NCI-H1092 (cell line): ENCODE results near the gene PDLIM5.

Experiments used
- DNase-seq: peaks from one replicate; lab custom pipeline; 2025; lab: John Stamatoyannopoulos, UW

The PDLIM5 gene

GRCh38 chr4:94561249-94562024 is 109.7 kb downstream of the PDLIM5 start:
- DNase-seq = no peak

DNA sequence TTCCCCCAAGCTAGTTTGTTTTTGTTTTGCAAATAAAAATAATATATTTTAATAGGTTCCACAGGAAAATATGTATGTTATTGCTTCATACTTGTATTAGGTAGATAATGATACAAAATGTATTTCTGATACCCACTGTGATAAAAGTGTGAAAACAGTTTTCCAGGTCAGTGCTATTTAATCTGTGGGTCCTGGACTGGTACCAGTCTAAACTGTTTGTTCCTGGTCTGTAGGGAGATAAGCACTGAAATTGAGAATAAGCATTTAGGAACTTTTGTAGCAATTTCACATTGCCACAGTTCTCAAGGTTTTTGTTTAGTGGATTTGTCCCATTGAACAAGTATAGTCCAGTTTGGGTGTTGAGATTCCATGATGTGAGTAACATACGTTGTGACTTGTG is 110.5 kb downstream of the PDLIM5 start:
- DNase-seq = no peak

DNA sequence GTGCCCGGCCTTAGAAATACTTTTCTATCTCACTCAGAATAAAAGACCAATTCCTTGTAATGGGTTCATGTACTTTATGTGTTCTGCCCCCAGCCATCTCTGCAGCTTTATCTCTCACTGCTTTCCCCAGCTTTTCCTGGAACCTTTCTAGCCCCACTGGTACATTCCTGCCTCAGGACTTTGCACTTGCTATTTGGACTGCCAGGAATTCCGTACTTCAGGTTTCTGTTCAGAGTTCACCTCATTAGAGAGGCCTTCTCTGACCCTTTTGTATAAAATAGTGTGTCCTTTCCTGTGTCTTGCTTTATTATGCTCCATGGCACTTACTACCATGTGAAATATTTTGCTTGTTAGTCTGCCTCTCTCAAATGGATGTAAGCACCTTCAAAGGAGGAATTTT is 112.5 kb downstream of the PDLIM5 start:
- DNase-seq = no peak

DNA sequence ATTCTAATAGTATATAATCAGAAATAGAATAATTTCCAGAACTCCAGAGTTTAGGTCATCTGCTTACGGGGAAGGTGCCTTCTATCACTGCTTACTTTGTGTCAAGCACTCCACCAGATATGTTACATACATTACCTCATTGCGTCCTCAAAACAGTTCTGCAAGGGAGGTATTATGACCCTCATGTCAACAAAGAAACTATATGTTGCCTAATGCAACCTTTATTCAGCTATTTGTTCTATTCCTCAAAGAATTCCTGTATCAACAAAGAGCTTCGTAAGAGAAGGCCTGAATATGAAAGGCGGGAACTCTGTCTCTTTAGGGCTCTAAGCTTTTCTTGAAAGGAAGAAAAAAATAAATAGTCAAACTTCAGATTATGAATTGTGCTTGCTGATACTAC is 114.7 kb downstream of the PDLIM5 start:
- no peak for DNase-seq

DNA sequence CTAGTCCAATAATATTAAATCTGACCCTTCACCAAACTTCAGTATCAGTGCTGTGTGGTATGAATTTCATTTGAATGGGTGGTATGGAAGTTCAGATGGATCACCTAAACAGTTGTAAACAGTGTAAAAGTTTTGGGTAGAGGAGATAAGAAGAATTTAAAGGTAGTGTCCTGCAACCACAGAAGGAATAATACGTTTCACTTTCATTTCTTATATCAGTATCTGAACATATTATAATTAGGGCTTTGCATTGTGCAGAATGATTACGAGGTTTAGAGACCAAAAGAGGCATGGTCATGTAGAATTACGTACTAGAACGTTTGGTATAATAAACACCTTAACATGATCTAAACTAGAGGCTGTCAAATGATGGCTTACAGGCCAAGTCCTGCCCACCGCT is 116.1 kb downstream of the PDLIM5 start:
- DNase-seq = no peak

GRCh38 chr4:94570558-94570957 is 118.8 kb downstream of the PDLIM5 start:
- DNase-seq = no peak

DNA sequence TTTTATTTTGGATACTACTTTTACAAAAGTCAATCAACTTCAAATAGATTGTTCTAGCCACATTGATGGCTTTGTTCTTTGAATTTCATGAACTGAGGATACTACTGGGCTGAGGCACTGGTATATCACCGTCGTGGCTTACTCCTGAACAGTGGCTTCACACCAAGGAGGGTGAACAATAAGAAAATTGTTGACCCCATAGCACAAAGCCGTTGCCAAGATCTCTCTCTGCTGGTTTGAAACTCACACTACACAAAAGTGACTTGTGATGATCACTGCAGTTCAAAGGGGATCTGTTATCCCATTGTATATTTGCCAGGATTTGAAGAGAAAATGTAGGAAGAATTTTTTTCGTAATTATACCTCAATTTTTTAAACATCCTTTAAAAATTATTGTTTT is 119.6 kb downstream of the PDLIM5 start:
- no peak for DNase-seq

DNA sequence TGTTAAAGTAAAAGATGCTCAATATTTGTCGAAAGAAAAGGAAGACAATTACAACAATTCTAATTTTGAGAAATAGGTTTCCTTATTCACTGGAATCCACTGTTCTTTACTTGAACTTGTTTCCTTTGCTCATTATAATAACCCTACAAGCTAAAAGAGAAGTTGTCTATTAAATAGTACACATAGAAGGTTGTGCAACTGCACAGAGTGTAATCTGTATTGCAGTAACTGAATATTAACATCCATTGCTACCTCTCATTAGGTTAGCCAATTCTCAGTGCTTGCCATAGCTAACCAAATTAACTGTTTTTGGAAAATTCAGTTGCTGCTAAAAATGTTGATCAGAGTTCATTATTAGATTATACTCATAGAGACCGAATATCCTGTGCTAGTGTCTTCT is 120.0 kb downstream of the PDLIM5 start:
- no peak for DNase-seq

GRCh38 chr4:94574050-94574449 is 122.3 kb downstream of the PDLIM5 start:
- DNase-seq = no peak

DNA sequence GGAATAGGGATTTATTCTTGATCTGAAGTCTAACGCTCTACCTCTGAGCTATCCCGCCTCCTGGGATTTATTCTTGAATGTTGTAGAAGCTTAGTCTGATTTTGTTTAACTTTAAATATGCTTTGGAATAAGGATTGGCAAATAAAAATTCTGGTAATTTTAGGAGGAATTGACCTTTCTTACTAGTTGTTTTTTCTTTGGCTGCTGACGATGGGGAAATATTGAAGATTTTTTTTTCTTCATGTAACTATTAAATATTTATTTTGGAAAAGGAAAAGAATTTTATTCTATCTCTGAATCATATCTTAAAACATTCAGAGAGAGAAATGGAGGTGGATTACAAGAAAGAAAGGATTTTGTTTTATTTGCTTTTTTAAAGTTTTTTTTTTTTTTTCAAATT is 122.9 kb downstream of the PDLIM5 start:
- DNase-seq = no peak

DNA sequence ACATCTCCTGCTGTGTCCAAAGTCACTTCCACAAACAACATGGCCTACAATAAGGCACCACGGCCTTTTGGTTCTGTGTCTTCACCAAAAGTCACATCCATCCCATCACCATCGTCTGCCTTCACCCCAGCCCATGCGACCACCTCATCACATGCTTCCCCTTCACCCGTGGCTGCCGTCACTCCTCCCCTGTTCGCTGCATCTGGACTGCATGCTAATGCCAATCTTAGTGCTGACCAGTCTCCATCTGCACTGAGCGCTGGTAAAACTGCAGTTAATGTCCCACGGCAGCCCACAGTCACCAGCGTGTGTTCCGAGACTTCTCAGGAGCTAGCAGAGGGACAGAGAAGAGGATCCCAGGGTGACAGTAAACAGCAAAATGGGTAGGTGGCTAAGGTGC is 123.9 kb downstream of the PDLIM5 start:
- no peak for DNase-seq

GRCh38 chr4:94576210-94576609 is 124.5 kb downstream of the PDLIM5 start:
- no peak for DNase-seq

GRCh38 chr4:94577136-94577535 is 125.4 kb downstream of the PDLIM5 start:
- peak; percentile 65 for DNase-seq

GRCh38 chr4:94578195-94578594 is 126.5 kb downstream of the PDLIM5 start:
- no peak for DNase-seq

DNA sequence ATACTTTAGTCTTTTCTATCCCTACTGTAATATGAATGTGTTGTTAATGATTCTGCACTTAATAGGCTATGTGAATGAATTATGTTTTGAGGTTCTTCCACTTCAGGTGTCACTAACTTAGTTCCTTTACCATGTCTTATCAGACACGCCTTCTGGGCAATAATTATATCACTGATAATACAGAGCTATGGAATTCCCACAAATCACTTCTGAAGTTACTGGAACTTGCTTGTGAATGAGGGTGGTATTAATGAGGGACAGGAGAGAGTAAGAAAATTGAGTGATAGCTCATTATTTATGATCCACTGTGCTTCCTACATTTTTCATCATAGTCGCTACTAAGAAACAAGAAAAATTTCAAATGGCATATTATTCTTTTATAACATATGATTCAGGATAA is 130.0 kb downstream of the PDLIM5 start:
- DNase-seq = no peak

GRCh38 chr4:94582517-94582916 is 130.8 kb downstream of the PDLIM5 start:
- DNase-seq = no peak

GRCh38 chr4:94583914-94584641 is 132.3 kb downstream of the PDLIM5 start:
- no peak for DNase-seq

- no peak for DNase-seq
Measured at GRCh38 chr4:94588896-94589693, 137.4 kb downstream of the PDLIM5 start.

DNA sequence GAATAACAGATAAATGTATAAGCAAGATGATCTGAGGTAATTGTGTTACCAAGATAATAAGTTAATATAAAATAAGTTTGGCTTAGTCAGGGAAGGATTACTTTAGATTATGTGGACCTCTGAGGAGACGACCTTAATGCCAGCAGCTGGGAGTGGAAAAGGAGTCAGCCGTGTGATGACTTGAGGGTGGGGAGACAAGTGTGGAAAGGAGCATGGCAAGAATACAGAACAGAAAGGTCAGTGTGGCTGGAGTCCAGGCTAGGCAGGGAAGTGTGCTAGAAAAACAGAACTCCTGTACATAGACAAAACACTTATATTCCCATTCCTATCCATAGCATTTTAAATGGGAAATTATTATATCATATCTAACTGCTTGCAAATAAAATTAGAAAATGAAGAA is 138.8 kb downstream of the PDLIM5 start:
- DNase-seq = no peak

- no peak for DNase-seq
Measured at GRCh38 chr4:94591289-94591688, 139.5 kb downstream of the PDLIM5 start.

DNA sequence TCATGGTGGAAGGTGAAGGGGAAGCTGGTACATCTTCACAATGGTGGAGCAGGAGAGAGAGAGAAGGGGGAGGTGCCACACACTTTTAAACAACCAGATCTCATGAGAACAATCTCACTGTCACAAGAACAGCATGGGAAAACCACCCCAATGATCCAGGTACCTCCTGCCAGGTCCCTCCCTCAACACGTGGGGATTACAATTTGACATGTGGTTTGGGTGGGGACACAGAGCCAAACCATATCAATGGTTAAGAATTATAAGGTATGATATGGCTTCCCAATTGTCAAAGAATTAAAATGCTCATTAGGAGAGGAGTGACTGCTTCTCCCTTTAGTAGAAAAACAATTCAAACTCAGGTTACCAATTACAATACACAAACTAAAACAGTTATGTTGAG is 143.3 kb downstream of the PDLIM5 start:
- no peak for DNase-seq

- DNase-seq = no peak
Measured at GRCh38 chr4:94595880-94596483, 144.2 kb downstream of the PDLIM5 start.
